ENCODE results near the gene BORCS8. TPM values are rescaled to one million over a fixed set of nuclear protein-coding genes. Genes with fewer than 3 reads are reported as not detected.

BORCS8 gene
- total and polyA plus RNA-seq, 2 of the 13 experiments (the other 11 are each of a cell fraction or from before 2014, with no cell fraction given), result 9.6 to 13.3 TPM

- TF ChIP-seq ZBTB2 (CRISPR knock-in tag; IDR thresholded peaks at IDR 0.05; ENCODE audit: low read depth) (no peak), GATAD2A (CRISPR knock-in tag; IDR thresholded peaks at IDR 0.05) (peak; percentile 38; the same call in 1 of the 2 replicates), ZNF343 (CRISPR knock-in tag; IDR thresholded peaks at IDR 0.05) (no peak), ZNF317 (CRISPR knock-in tag; IDR thresholded peaks at IDR 0.05) (0 out of 2 replicates have a peak, but pooled peaks have one; percentile 22), ZNF263 (CRISPR knock-in tag; IDR thresholded peaks at IDR 0.05) (0 out of 2 replicates have a peak, but pooled peaks have one; percentile 44), ZNF282 (IDR thresholded peaks at IDR 0.05; ENCODE audit: partially characterized antibody) (no peak), RFXAP (CRISPR knock-in tag; IDR thresholded peaks at IDR 0.05; ENCODE audit: borderline replicate concordance) (peak; percentile 91), ZNF607 (CRISPR knock-in tag; IDR thresholded peaks at IDR 0.05; ENCODE audit: borderline replicate concordance) (no peak), MXD1 (CRISPR knock-in tag; IDR thresholded peaks at IDR 0.05) (no peak; the same call in 1 of the 2 replicates), HMG20A (CRISPR knock-in tag; IDR thresholded peaks at IDR 0.05; ENCODE audit: borderline replicate concordance) (no peak), TMF1 (CRISPR knock-in tag; IDR thresholded peaks at IDR 0.05; ENCODE audit: low read depth) (0 out of 2 replicates have a peak, but pooled peaks have one; percentile 40), RARG (CRISPR knock-in tag; IDR thresholded peaks at IDR 0.05; ENCODE audit: low read depth) (no peak), ZBTB8A (CRISPR knock-in tag; IDR thresholded peaks at IDR 0.05; ENCODE audit: borderline replicate concordance, low read depth) (no peak), YEATS2 (CRISPR knock-in tag; IDR thresholded peaks at IDR 0.05; ENCODE audit: borderline replicate concordance) (peak; percentile 34; the same call in 1 of the 2 replicates), RAD21 (CRISPR knock-in tag; IDR thresholded peaks at IDR 0.05) (peak; percentile 8; the same call in 1 of the 2 replicates), HNRNPK (IDR thresholded peaks at IDR 0.05; ENCODE audit: low read depth, low read length, poor library complexity, severe bottlenecking) (peak; percentile 20), ZNF30 (CRISPR knock-in tag; IDR thresholded peaks at IDR 0.05) (no peak)
- TF ChIP-seq, protein P1, sequence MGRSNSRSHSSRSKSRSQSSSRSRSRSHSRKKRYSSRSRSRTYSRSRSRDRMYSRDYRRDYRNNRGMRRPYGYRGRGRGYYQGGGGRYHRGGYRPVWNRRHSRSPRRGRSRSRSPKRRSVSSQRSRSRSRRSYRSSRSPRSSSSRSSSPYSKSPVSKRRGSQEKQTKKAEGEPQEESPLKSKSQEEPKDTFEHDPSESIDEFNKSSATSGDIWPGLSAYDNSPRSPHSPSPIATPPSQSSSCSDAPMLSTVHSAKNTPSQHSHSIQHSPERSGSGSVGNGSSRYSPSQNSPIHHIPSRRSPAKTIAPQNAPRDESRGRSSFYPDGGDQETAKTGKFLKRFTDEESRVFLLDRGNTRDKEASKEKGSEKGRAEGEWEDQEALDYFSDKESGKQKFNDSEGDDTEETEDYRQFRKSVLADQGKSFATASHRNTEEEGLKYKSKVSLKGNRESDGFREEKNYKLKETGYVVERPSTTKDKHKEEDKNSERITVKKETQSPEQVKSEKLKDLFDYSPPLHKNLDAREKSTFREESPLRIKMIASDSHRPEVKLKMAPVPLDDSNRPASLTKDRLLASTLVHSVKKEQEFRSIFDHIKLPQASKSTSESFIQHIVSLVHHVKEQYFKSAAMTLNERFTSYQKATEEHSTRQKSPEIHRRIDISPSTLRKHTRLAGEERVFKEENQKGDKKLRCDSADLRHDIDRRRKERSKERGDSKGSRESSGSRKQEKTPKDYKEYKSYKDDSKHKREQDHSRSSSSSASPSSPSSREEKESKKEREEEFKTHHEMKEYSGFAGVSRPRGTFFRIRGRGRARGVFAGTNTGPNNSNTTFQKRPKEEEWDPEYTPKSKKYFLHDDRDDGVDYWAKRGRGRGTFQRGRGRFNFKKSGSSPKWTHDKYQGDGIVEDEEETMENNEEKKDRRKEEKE (IDR thresholded peaks at IDR 0.05), result no peak
- TF ChIP-seq, protein P2, sequence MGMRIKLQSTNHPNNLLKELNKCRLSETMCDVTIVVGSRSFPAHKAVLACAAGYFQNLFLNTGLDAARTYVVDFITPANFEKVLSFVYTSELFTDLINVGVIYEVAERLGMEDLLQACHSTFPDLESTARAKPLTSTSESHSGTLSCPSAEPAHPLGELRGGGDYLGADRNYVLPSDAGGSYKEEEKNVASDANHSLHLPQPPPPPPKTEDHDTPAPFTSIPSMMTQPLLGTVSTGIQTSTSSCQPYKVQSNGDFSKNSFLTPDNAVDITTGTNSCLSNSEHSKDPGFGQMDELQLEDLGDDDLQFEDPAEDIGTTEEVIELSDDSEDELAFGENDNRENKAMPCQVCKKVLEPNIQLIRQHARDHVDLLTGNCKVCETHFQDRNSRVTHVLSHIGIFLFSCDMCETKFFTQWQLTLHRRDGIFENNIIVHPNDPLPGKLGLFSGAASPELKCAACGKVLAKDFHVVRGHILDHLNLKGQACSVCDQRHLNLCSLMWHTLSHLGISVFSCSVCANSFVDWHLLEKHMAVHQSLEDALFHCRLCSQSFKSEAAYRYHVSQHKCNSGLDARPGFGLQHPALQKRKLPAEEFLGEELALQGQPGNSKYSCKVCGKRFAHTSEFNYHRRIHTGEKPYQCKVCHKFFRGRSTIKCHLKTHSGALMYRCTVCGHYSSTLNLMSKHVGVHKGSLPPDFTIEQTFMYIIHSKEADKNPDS (CRISPR knock-in tag; IDR thresholded peaks at IDR 0.05), result no peak
- TF ChIP-seq, protein P3, sequence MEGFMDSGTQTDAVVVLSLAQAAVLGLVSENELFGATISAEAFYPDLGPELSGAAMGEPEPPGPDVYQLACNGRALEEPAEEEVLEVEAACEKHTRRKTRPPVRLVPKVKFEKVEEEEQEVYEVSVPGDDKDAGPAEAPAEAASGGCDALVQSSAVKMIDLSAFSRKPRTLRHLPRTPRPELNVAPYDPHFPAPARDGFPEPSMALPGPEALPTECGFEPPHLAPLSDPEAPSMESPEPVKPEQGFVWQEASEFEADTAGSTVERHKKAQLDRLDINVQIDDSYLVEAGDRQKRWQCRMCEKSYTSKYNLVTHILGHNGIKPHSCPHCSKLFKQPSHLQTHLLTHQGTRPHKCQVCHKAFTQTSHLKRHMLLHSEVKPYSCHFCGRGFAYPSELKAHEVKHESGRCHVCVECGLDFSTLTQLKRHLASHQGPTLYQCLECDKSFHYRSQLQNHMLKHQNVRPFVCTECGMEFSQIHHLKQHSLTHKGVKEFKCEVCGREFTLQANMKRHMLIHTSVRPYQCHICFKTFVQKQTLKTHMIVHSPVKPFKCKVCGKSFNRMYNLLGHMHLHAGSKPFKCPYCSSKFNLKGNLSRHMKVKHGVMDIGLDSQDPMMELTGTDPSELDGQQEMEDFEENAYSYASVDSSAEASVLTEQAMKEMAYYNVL (CRISPR knock-in tag; IDR thresholded peaks at IDR 0.05; ENCODE audit: borderline replicate concordance), result no peak; the same call in 1 of the 2 replicates
Measured at GRCh38 chr19:19138109-19138981, 53.6 kb downstream of the BORCS8 start, which contains the start of gene TMEM161A (continued).
